H1 (cell line): ENCODE data around the gene TRIM71. TPM values are rescaled to one million over a fixed set of nuclear protein-coding genes. Genes with fewer than 3 reads are reported as not detected.

Experiments
- CTCF ChIA-PET: fragments of 300-600 bp; sonication (Branson Sonifier 250); formaldehyde crosslinking; loops from one replicate; lab custom pipeline; 2021; ENCODE audit not compliant: partially characterized antibody; lab: Charles Lee
- POLR2A ChIA-PET: fragments of 300-600 bp; sonication (Branson Sonifier 250); formaldehyde crosslinking; loops from one replicate; lab custom pipeline; 2021; ENCODE audit warnings: inconsistent platforms; ENCODE audit not compliant: partially characterized antibody; lab: Charles Lee
- DNase-seq, 2 experiments: peaks; one replicate each; pipeline versions ENCODE4 v3.0.0 to v3.0.0-alpha.2; 2010 to 2022; ENCODE audit warnings: low spot score in 2 of 2, low read depth in 1 of 2, mixed read lengths in 1 of 2
- FAIRE-seq: peaks from 2 replicates; lab custom pipeline; 2011; peaks lifted over from hg19 to GRCh38; lab: Jason Lieb, UNC
- H2AFZ ChIP-seq: 2 replicates; pipeline ENCODE4 v1.8.1; 2012; ENCODE audit warnings: low read length, inconsistent platforms
- H2AK5ac ChIP-seq: 2 replicates; pipeline ENCODE4 v1.6.1; 2013; ENCODE audit warnings: low read depth, low read length
- H2BK120ac ChIP-seq: replicated peaks from 2 replicates; pipeline ENCODE3; 2013; ENCODE audit warnings: low read depth, low read length, inconsistent platforms
- H2BK12ac ChIP-seq: 2 replicates; pipeline ENCODE4 v1.6.1; 2013; ENCODE audit warnings: low read depth, low read length
- H2BK15ac ChIP-seq: 2 replicates; pipeline ENCODE4 v1.6.1; 2013; ENCODE audit warnings: low read length
- H2BK20ac ChIP-seq: 2 replicates; pipeline ENCODE4 v1.6.1; 2013; ENCODE audit warnings: low read length
- H2BK5ac ChIP-seq: 2 replicates; pipeline ENCODE4 v1.6.1; 2013; ENCODE audit warnings: low read depth, low read length
- H3K14ac ChIP-seq: 2 replicates; pipeline ENCODE4 v1.6.1; 2013; ENCODE audit warnings: inconsistent platforms; ENCODE audit not compliant: insufficient read length
- H3K18ac ChIP-seq: 2 replicates; pipeline ENCODE4 v1.6.1; 2013; ENCODE audit warnings: low read length; ENCODE audit errors: extremely low read depth
- H3K23ac ChIP-seq: 2 replicates; pipeline ENCODE4 v1.6.1; 2013; ENCODE audit warnings: inconsistent platforms; ENCODE audit not compliant: insufficient read length
- H3K23me2 ChIP-seq: 2 replicates; pipeline ENCODE4 v1.6.1; 2013; ENCODE audit warnings: low read depth, low read length
- H3K27ac ChIP-seq: 2 replicates; pipeline ENCODE4 v1.6.1; 2011; ENCODE audit warnings: low read depth, low read length, inconsistent platforms
- H3K27me3 ChIP-seq, 4 experiments: replicated peaks in 1 of 4; 1 replicate in 1 of 4; 2 replicates in 3 of 4; pipeline versions ENCODE4 v1.6.1 to v1.8.1; 2011 to 2013; ENCODE audit warnings: low read length in 3 of 4, mild to moderate bottlenecking in 3 of 4, inconsistent platforms in 2 of 4, mixed read lengths in 2 of 4, moderate library complexity in 1 of 4; ENCODE audit not compliant: control insufficient read depth in 3 of 4, insufficient read depth in 3 of 4; ENCODE audit errors: extremely low read depth in 1 of 4
- H3K36me3 ChIP-seq, 4 experiments: 2 replicates each; pipeline versions ENCODE4 v1.6.1 to v1.8.1; 2011 to 2013; ENCODE audit warnings: mild to moderate bottlenecking in 4 of 4, low read length in 3 of 4, moderate library complexity in 2 of 4, control low read depth in 1 of 4, inconsistent platforms in 1 of 4; ENCODE audit not compliant: insufficient read depth in 4 of 4, control insufficient read depth in 2 of 4
- H3K4ac ChIP-seq: replicated peaks from 2 replicates; pipeline ENCODE3; 2013; ENCODE audit warnings: low read length, low read depth, mixed read lengths, inconsistent platforms; ENCODE audit not compliant: insufficient read length
- H3K4me1 ChIP-seq, 4 experiments: replicated peaks in 1 of 4; 1 replicate in 1 of 4; 2 replicates in 3 of 4; pipeline versions ENCODE4 v1.6.1 to v1.8.1; 2011 to 2013; ENCODE audit warnings: low read length in 3 of 4, inconsistent platforms in 2 of 4, mixed read lengths in 1 of 4; ENCODE audit not compliant: insufficient read depth in 4 of 4, control insufficient read depth in 3 of 4
- H3K4me2 ChIP-seq, 2 experiments: 2 replicates each; pipeline versions ENCODE4 v1.6.1 to v1.8.1; 2011 to 2013; ENCODE audit warnings: low read depth in 2 of 2, low read length in 2 of 2, control low read depth in 1 of 2, inconsistent platforms in 1 of 2, mild to moderate bottlenecking in 1 of 2; ENCODE audit not compliant: insufficient read depth in 1 of 2
- H3K4me3 ChIP-seq, 4 experiments: fragments of 200-600, 300-600 bp in 1 of 4; sonication (generic), shearing (Covaris generic), sonication (Bioruptor Twin) in 1 of 4; 2 replicates each; pipeline versions ENCODE4 v1.5.1 to v1.8.1; 2011 to 2016; ENCODE audit warnings: low read length in 4 of 4, low read depth in 3 of 4, control low read depth in 2 of 4, inconsistent platforms in 2 of 4, mild to moderate bottlenecking in 2 of 4, mixed read lengths in 1 of 4, moderate library complexity in 1 of 4; ENCODE audit not compliant: insufficient read depth in 2 of 4; ENCODE audit errors: extremely low read depth in 1 of 4
- H3K56ac ChIP-seq: replicated peaks from 2 replicates; pipeline ENCODE3; 2013; ENCODE audit warnings: low read depth, mild to moderate bottlenecking, mixed read lengths, low read length, inconsistent platforms; ENCODE audit not compliant: insufficient read length
- H3K79me1 ChIP-seq: 2 replicates; pipeline ENCODE4 v1.6.1; 2013; ENCODE audit warnings: low read depth, low read length, control low read depth
- H3K79me2 ChIP-seq, 2 experiments: 2 replicates each; pipeline versions ENCODE4 v1.6.1 to v1.8.1; 2012 to 2013; ENCODE audit warnings: low read length in 2 of 2, mild to moderate bottlenecking in 2 of 2, inconsistent platforms in 1 of 2; ENCODE audit not compliant: insufficient read depth in 2 of 2, control insufficient read depth in 1 of 2
- H3K9ac ChIP-seq, 4 experiments: replicated peaks in 1 of 4; 1 replicate in 1 of 4; 2 replicates in 3 of 4; pipeline versions ENCODE4 v1.6.1 to v1.8.1; 2011 to 2013; ENCODE audit warnings: low read depth in 3 of 4, low read length in 3 of 4, control low read depth in 2 of 4, mild to moderate bottlenecking in 2 of 4, moderate library complexity in 2 of 4, inconsistent platforms in 1 of 4; ENCODE audit errors: extremely low read depth in 1 of 4
- H3K9me3 ChIP-seq, 2 experiments: 2 replicates each; pipeline versions ENCODE4 v1.6.1 to v1.8.1; 2012 to 2013; ENCODE audit warnings: mild to moderate bottlenecking in 2 of 2, moderate library complexity in 2 of 2, control low read depth in 1 of 2, inconsistent platforms in 1 of 2, low read depth in 1 of 2, low read length in 1 of 2, mixed read lengths in 1 of 2; ENCODE audit not compliant: insufficient read depth in 2 of 2
- H4K20me1 ChIP-seq, 2 experiments: replicated peaks in 1 of 2; 2 replicates each; pipeline versions ENCODE3 to v1.8.1; 2011 to 2013; ENCODE audit warnings: inconsistent platforms in 2 of 2, low read length in 2 of 2, mild to moderate bottlenecking in 1 of 2; ENCODE audit not compliant: insufficient read depth in 2 of 2, control insufficient read depth in 1 of 2
- H4K5ac ChIP-seq: 2 replicates; pipeline ENCODE4 v1.6.1; 2013; ENCODE audit warnings: low read length, low read depth, mixed read lengths, inconsistent platforms; ENCODE audit not compliant: insufficient read length
- H4K8ac ChIP-seq: 2 replicates; pipeline ENCODE4 v1.8.0; 2013; ENCODE audit warnings: mild to moderate bottlenecking, moderate library complexity, low read length, inconsistent platforms; ENCODE audit not compliant: insufficient read depth; ENCODE audit errors: extremely low read depth
- H4K91ac ChIP-seq: replicated peaks from 2 replicates; pipeline ENCODE3; 2013; ENCODE audit warnings: low read length, mixed read lengths, inconsistent platforms; ENCODE audit not compliant: insufficient read length
- EZH2 ChIP-seq: fragments of 200-600 bp; sonication (generic); IDR thresholded peaks from 2 replicates; pipeline ENCODE4 v1.7.1; 2012; ENCODE audit warnings: low read depth, mild to moderate bottlenecking, moderate library complexity, low read length, inconsistent platforms; ENCODE audit not compliant: severe bottlenecking
- NANOG ChIP-seq: IDR thresholded peaks from 2 replicates; pipeline ENCODE4 v1.6.1; 2011; ENCODE audit warnings: low read length, low read depth, mild to moderate bottlenecking, inconsistent platforms; ENCODE audit not compliant: insufficient read depth, poor library complexity, severe bottlenecking
- PHF8 ChIP-seq: fragments of 200-600 bp; sonication (generic); conservative IDR thresholded peaks from 2 replicates; pipeline ENCODE4 v1.7.1; 2012; ENCODE audit warnings: low read depth, mild to moderate bottlenecking, inconsistent platforms, low read length, moderate library complexity
- SIRT6 ChIP-seq: IDR thresholded peaks from one replicate; pipeline ENCODE4 v1.7.1; 2012; ENCODE audit warnings: low read length, inconsistent platforms
- WGBS, 2 experiments: shearing (Covaris generic) in 1 of 2; methylation state at CpG; one replicate each; pipeline versions ENCODE4 v1.1.6 to v1.1.7; 2013 to 2015; ENCODE audit warnings: low lambda C conversion rate in 2 of 2, mixed read lengths in 2 of 2, inconsistent platforms in 1 of 2, low coverage in 1 of 2, missing lambda C conversion rate in 1 of 2; ENCODE audit not compliant: insufficient replicate concordance in 2 of 2, insufficient coverage in 1 of 2, insufficient read length in 1 of 2; ENCODE audit errors: extremely low coverage in 1 of 2, missing lambda C conversion rate in 1 of 2; 5-methylcytosine and 5-hydroxymethylcytosine counted together
- polyA plus RNA-seq, 7 experiments: library from polyadenylated mRNA; depleted of rRNA in 3 of 7; stranded (reverse) in 5 of 7; unstranded in 2 of 7; fragments of >200 nt in 5 of 7; fragments of 200-250 nt in 2 of 7; gene quantifications; 1 replicate in 5 of 7; 2 replicates in 1 of 7; 4 replicates in 1 of 7; pipeline versions ENCODE4 v1.2.1 to v1.2.3, GENCODE V29; 2011 to 2013; ENCODE audit warnings: missing spikeins in 2 of 7, mixed read lengths in 2 of 7
- total RNA-seq: library from RNA; stranded (reverse); fragmentation: NEBNext Ultra II Directional; extraction: Animal tissue kit (Norgen Biotek cat#: 25700); gene quantifications from 2 replicates; pipeline ENCODE4 v1.2.1, GENCODE V29; 2021

Gene TRIM71
- total and polyA plus RNA-seq, 2 of the 8 experiments (the other 6 are each of a cell fraction or from before 2014, with no cell fraction given) = 53.7 to 293 TPM

GRCh38 chr3:32903953-32904352, 86.2 kb downstream of the TRIM71 start:
- Histone ChIP-seq H2BK15ac (no peak overlapping the region), H3K36me3 (no peaks in the 10 kb centered on the region), H4K91ac (no peak overlapping the region), H2BK12ac (no peak overlapping the region), H2BK5ac (no peak overlapping the region; the same call in 1 of the 2 replicates), H3K4me2 (no peak overlapping the region), H3K23me2 (peaks cover 2% of the 10 kb centered on the region; the same call in 1 of the 2 replicates), H3K79me1 (no peaks in the 10 kb centered on the region), H3K27me3 (no peaks in the 10 kb centered on the region), H4K5ac (no peak overlapping the region), H2AFZ (no peak overlapping the region), H3K56ac (no peak overlapping the region), H4K20me1 (peaks cover 5 to 12% of the 10 kb centered on the region in 2 experiments), H3K18ac (no peak overlapping the region), H3K9me3 (no peaks in the 10 kb centered on the region), H3K9ac (no peak overlapping the region), H3K79me2 (peaks cover 0 to 5% of the 10 kb centered on the region in 2 experiments; a peak in 2 of 4 replicates), H3K4ac (no peak overlapping the region), H2BK20ac (no peak overlapping the region), H2AK5ac (no peak overlapping the region), H2BK120ac (no peak overlapping the region), H3K4me1 (no peaks in the 10 kb centered on the region), H3K4me3 (no peak overlapping the region), H3K14ac (no peak overlapping the region), H4K8ac (no peak overlapping the region), H3K27ac (no peak overlapping the region), H3K23ac (no peak overlapping the region)
- CTCF ChIA-PET = interaction anchor here (0.7 to 2.9 kb wide), 22 partner anchors 9 to 577 kb away, joined by 3 to 18 read pairs (median 4); no protein-coding TSS in a partner anchor
- TF ChIP-seq EZH2 (no peak), NANOG (no peak), PHF8 (no peak), SIRT6 (no peak)
- 93% methylated on average over 10 of the region's 10 CpGs; no CpG with 5 or more reads in 1 of the 2 experiments for whole genome bisulfite sequencing, 2 experiments
- FAIRE-seq (no peak), DNase-seq (no peak)
- POLR2A ChIA-PET = interaction anchor here (0.8 to 2.2 kb wide), 3 partner anchors 32 to 79 kb away, joined by 3 to 9 read pairs (median 4); no protein-coding TSS in a partner anchor
